Measurements from ENCODE around the gene PSG1. TPM values are rescaled to one million over a fixed set of nuclear protein-coding genes. Genes with fewer than 3 reads are reported as not detected.
"Not testable (repeated sequence)": the region's sequence is repeated elsewhere in the genome, so short reads cannot be mapped to it uniquely, and the experiment has no call there.

The PSG1 gene
- total and polyA plus RNA-seq, 2 experiments from 2014 or later = 0.54 to 3.0 TPM

DNA sequence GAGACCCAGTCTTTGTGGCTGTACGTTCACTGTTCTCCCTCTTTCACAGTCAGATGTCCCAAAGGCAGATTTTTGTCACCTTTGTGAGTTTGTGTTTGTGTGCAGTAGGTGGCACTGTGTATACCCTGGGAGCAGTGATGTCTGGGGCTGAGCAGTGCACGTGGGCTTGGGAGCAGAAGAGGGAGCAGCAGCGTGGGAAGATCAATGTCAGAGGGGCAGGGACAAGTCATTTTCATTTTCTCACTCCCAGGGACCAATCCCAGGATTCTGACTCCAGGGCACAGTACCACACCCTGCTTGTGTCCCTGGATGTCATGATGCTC lies 40.2 kb upstream of the PSG1 start:
- Histone ChIP-seq H3K9me2 (ENCODE audit: insufficient read depth) (no peaks in the 10 kb centered on the region), H3K4me2 (ENCODE audit: unreplicated experiment) (no peak overlapping the region), H3K4me3 (no peak overlapping the region), H3K9me3 (ENCODE audit: low read depth) (no peaks in the 10 kb centered on the region), H3K36me3 (ENCODE audit: low read depth) (no peaks in the 10 kb centered on the region), H3F3A (ENCODE audit: insufficient read depth) (no peaks in the 10 kb centered on the region), H3K27ac (no peak overlapping the region), H2AFZ (no peak overlapping the region), H3K27me3 (replicated peaks; ENCODE audit: insufficient read depth) (no peaks in the 10 kb centered on the region), H3K4me1 (ENCODE audit: insufficient read depth) (peaks cover 12% of the 10 kb centered on the region), H3K79me2 (ENCODE audit: insufficient read depth) (no peaks in the 10 kb centered on the region), H3K9ac (no peak overlapping the region), H4K20me1 (ENCODE audit: insufficient read depth) (no peaks in the 10 kb centered on the region)
- DNase-seq = peak; percentile 9
- in situ Hi-C loops (cut with MboI) = no loop called here
- no peak for TF ChIP-seq EZH2 (IDR thresholded peaks at IDR 0.05; ENCODE audit: insufficient read depth, poor library complexity, severe bottlenecking)
- no peak for TF ChIP-seq EZH2phosphoT487 (IDR thresholded peaks at IDR 0.05; ENCODE audit: insufficient read depth, low read depth)
- 16 to 20% methylated on average over 3 of the region's 3 CpGs for WGBS, 2 experiments (ENCODE audit: low coverage in 1 of 2, low lambda C conversion rate in 2 of 2, missing lambda C conversion rate in 2 of 2)

GRCh38 chr19:42919070-42919756 lies 39.7 kb upstream of the PSG1 start:
- H3K79me2 ChIP-seq (ENCODE audit: insufficient read depth); H3K9me2 ChIP-seq (ENCODE audit: insufficient read depth); H3K9ac ChIP-seq; H3K36me3 ChIP-seq (ENCODE audit: low read depth); H3K4me2 ChIP-seq (ENCODE audit: unreplicated experiment); H3K4me3 ChIP-seq; H3K27ac ChIP-seq; in situ Hi-C loops (cut with MboI); H4K20me1 ChIP-seq (ENCODE audit: insufficient read depth); H2AFZ ChIP-seq; H3F3A ChIP-seq (ENCODE audit: insufficient read depth); H3K9me3 ChIP-seq (ENCODE audit: low read depth); H3K27me3 ChIP-seq (replicated peaks; ENCODE audit: insufficient read depth): not testable (repeated sequence)
- H3K4me1 ChIP-seq (ENCODE audit: insufficient read depth) = peaks cover 12% of the 10 kb centered on the region
- WGBS, 2 experiments (ENCODE audit: low coverage in 1 of 2, low lambda C conversion rate in 2 of 2, missing lambda C conversion rate in 2 of 2) = 84 to 85% methylated on average over 26 of the region's 26 CpGs
- DNase-seq = peak; percentile 24

DNA sequence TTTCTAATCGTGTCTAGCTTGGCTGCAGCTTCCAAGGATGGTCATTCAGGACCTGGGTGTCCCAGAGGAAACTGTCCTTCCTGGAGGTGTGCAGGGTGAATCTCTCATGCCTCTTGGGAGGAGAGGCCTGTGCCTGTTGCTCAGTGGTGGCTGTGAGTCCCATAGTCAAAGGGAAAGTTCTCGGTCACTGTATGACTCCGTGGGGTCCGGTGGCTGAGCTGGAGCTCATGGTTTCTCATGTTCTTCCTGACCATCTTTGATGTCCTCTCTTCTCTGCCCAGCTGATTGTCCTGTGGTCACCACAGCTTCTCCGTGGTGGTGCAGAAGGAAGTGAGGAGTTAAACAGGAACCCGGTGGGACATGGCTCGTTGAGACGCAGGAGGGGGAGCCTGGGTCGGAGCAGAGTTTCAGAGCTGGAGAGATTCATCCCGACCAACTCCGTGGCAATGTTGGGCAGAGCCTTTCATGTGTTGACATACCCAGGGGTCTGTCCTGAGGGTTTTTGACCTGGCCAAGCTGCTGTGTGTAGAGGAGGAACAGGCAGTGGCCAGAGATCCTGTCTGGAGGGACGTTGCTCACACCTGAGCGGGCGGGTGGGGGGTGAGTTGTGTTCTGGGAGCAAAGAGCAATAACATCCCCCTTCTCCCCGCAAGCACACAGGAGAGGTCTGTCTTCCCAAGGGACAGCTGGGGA lies 39.0 kb upstream of the PSG1 start:
- H3K4me2 ChIP-seq (ENCODE audit: unreplicated experiment); H3F3A ChIP-seq (ENCODE audit: insufficient read depth); H3K4me3 ChIP-seq; H3K9me3 ChIP-seq (ENCODE audit: low read depth); H3K9me2 ChIP-seq (ENCODE audit: insufficient read depth); H3K36me3 ChIP-seq (ENCODE audit: low read depth); in situ Hi-C loops (cut with MboI); H3K9ac ChIP-seq; H3K27ac ChIP-seq; DNase-seq; H4K20me1 ChIP-seq (ENCODE audit: insufficient read depth); H3K27me3 ChIP-seq (replicated peaks; ENCODE audit: insufficient read depth); H3K79me2 ChIP-seq (ENCODE audit: insufficient read depth); H2AFZ ChIP-seq: not testable (repeated sequence)
- peaks cover 12% of the 10 kb centered on the region for H3K4me1 ChIP-seq (ENCODE audit: insufficient read depth)
- 84 to 85% methylated on average over 12 to 15 of the region's 15 CpGs for WGBS, 2 experiments (ENCODE audit: low coverage in 1 of 2, low lambda C conversion rate in 2 of 2, missing lambda C conversion rate in 2 of 2)

DNA sequence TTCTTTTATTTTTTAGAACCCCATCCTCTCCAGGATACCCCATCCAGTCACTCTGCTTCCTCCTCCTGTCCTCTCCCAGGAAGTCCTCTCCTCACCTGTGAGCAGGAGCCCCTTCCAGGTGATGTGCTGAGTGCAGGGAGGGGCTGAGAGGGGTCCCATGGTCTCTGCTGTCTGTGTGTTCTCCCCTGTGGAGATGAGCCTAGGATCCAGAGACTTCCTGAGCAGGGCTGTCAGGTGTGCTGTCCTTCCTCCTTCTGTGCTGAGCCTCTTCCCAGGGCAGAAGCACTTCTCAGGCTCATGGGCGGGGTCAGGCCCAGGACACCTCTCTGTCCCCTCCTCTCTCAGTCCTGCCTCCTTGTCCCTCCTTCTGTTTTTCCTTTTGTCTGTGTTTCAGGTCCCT lies 38.1 kb upstream of the PSG1 start, which contains the start of gene PSG6:
Gene PSG6, minus strand, starts transcription at position 261 of the 400 bp plus-strand sequence. Its CDS starts 102 bp downstream, at position 159.
- in situ Hi-C loops (cut with MboI); H3F3A ChIP-seq (ENCODE audit: insufficient read depth); H3K9me3 ChIP-seq (ENCODE audit: low read depth); H3K27ac ChIP-seq; H3K79me2 ChIP-seq (ENCODE audit: insufficient read depth); H3K27me3 ChIP-seq (replicated peaks; ENCODE audit: insufficient read depth); H3K9ac ChIP-seq; H3K36me3 ChIP-seq (ENCODE audit: low read depth); H2AFZ ChIP-seq; H4K20me1 ChIP-seq (ENCODE audit: insufficient read depth); H3K4me2 ChIP-seq (ENCODE audit: unreplicated experiment); H3K4me3 ChIP-seq; DNase-seq; H3K9me2 ChIP-seq (ENCODE audit: insufficient read depth): not testable (repeated sequence)
- peaks cover 12% of the 10 kb centered on the region for H3K4me1 ChIP-seq (ENCODE audit: insufficient read depth)
- WGBS, 2 experiments (ENCODE audit: low coverage in 1 of 2, low lambda C conversion rate in 2 of 2, missing lambda C conversion rate in 2 of 2) = 94% methylated on average over 1 of the region's 1 CpG; no CpG with 5 or more reads in 1 of the 2 experiments

DNA sequence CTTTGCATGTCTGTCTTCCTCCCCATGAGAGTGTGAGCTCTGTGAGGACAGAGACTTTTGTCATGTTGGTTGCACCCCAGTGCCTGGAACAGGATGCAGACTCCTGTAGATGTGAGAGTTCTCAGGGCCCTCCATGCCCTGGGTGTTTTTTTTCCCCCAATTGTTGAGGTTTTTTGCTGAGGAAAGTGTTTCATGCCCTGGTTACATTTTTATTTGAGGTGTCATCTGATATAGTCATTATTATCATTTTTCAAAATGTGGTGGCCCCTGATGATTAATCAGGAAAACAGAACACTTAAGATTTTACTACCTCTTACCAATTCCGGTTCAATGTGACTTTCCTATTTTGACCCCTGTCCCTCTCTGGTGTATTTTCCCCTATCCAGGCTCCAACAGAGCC lies 37.4 kb upstream of the PSG1 start:
- H3K4me3 ChIP-seq; H3K27ac ChIP-seq; H3K9ac ChIP-seq; H4K20me1 ChIP-seq (ENCODE audit: insufficient read depth); H3K79me2 ChIP-seq (ENCODE audit: insufficient read depth); in situ Hi-C loops (cut with MboI); H3K36me3 ChIP-seq (ENCODE audit: low read depth); H3K27me3 ChIP-seq (replicated peaks; ENCODE audit: insufficient read depth); H2AFZ ChIP-seq; H3K9me3 ChIP-seq (ENCODE audit: low read depth); H3K9me2 ChIP-seq (ENCODE audit: insufficient read depth); H3F3A ChIP-seq (ENCODE audit: insufficient read depth); H3K4me2 ChIP-seq (ENCODE audit: unreplicated experiment): not testable (repeated sequence)
- peak; percentile 21 for DNase-seq
- peaks cover 12% of the 10 kb centered on the region for H3K4me1 ChIP-seq (ENCODE audit: insufficient read depth)
- 31 to 47% methylated on average over 1 of the region's 1 CpG for WGBS, 2 experiments (ENCODE audit: low coverage in 1 of 2, low lambda C conversion rate in 2 of 2, missing lambda C conversion rate in 2 of 2)

- 87 to 89% methylated on average over 5 of the region's 5 CpGs for WGBS, 2 experiments (ENCODE audit: low coverage in 1 of 2, low lambda C conversion rate in 2 of 2, missing lambda C conversion rate in 2 of 2)
- H3K9ac ChIP-seq; H3K79me2 ChIP-seq (ENCODE audit: insufficient read depth); H3F3A ChIP-seq (ENCODE audit: insufficient read depth); H3K9me3 ChIP-seq (ENCODE audit: low read depth); H3K9me2 ChIP-seq (ENCODE audit: insufficient read depth); H3K4me3 ChIP-seq; H3K27me3 ChIP-seq (replicated peaks; ENCODE audit: insufficient read depth); H3K4me2 ChIP-seq (ENCODE audit: unreplicated experiment); DNase-seq; H2AFZ ChIP-seq; H3K36me3 ChIP-seq (ENCODE audit: low read depth); H4K20me1 ChIP-seq (ENCODE audit: insufficient read depth); H3K27ac ChIP-seq; in situ Hi-C loops (cut with MboI): not testable (repeated sequence)
- peaks cover 12% of the 10 kb centered on the region for H3K4me1 ChIP-seq (ENCODE audit: insufficient read depth)
Observed at GRCh38 chr19:42913516-42913915, 34.0 kb upstream of the PSG1 start.

DNA sequence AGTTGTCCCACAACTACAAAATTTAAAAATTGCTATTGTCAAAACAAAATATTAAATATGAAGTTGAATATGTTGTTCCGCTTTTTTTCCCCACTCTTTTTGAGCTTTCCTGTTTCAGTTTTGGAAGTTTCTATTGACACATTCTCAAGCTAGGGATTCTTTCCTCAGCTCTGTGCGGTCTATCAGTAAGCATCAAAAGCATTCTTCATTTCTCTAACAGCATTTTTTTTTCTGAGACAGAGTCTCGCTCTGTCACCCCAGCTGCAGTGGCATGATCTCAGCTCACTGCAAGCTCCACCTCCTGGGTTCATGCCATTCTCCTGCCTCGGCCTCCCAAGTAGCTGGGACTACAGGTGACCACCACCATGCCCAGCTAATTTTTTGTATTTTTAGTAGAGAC lies 33.4 kb upstream of the PSG1 start:
- H3K27me3 ChIP-seq (replicated peaks; ENCODE audit: insufficient read depth); H3K4me2 ChIP-seq (ENCODE audit: unreplicated experiment); H4K20me1 ChIP-seq (ENCODE audit: insufficient read depth); H2AFZ ChIP-seq; H3K36me3 ChIP-seq (ENCODE audit: low read depth); H3K9me2 ChIP-seq (ENCODE audit: insufficient read depth); DNase-seq; in situ Hi-C loops (cut with MboI); H3K4me3 ChIP-seq; H3F3A ChIP-seq (ENCODE audit: insufficient read depth); H3K27ac ChIP-seq; H3K9me3 ChIP-seq (ENCODE audit: low read depth); H3K9ac ChIP-seq; H3K79me2 ChIP-seq (ENCODE audit: insufficient read depth): not testable (repeated sequence)
- peaks cover 12% of the 10 kb centered on the region for H3K4me1 ChIP-seq (ENCODE audit: insufficient read depth)
- WGBS, 2 experiments (ENCODE audit: low coverage in 1 of 2, low lambda C conversion rate in 2 of 2, missing lambda C conversion rate in 2 of 2) = 80 to 93% methylated on average over 4 of the region's 4 CpGs
